ENCODE results near the gene HP.

DNA sequence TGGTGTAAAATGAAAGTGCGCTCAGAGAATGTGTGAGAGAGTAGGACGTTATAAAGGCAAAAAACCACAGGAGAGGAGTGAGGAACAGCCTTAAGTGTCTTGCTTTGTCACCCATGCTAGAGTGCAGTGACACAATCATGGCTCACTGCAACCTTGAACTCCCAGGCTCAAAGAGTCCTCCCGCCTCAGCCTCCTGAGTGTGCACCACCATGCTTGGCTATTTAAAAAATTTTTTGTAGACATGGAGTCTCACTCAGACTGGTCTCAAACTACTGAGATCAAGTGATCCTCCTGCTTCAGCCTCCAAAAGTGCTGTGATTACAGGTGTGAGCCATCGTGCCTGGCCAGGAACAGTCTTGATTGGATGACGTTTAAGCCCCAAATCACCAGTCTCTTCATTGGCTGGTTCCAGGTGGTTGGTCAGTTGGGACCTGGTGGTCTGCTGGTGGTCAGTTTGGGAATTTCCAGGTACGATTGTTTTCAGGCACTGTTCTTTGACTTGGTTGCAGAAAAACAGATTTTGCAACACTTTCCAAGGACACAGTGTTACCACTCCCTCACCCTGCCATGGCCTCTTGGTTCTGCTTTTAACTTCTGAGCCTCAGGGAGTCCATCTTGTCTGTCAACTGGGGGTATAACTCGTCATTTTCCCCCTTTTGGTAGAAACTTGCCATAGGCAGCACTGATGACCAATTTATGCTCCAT, 24.6 kb upstream of the HP start:
- TF ChIP-seq, protein P1, sequence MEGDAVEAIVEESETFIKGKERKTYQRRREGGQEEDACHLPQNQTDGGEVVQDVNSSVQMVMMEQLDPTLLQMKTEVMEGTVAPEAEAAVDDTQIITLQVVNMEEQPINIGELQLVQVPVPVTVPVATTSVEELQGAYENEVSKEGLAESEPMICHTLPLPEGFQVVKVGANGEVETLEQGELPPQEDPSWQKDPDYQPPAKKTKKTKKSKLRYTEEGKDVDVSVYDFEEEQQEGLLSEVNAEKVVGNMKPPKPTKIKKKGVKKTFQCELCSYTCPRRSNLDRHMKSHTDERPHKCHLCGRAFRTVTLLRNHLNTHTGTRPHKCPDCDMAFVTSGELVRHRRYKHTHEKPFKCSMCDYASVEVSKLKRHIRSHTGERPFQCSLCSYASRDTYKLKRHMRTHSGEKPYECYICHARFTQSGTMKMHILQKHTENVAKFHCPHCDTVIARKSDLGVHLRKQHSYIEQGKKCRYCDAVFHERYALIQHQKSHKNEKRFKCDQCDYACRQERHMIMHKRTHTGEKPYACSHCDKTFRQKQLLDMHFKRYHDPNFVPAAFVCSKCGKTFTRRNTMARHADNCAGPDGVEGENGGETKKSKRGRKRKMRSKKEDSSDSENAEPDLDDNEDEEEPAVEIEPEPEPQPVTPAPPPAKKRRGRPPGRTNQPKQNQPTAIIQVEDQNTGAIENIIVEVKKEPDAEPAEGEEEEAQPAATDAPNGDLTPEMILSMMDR (IDR thresholded peaks at IDR 0.05), result no peak
- TF ChIP-seq EZH2 (IDR thresholded peaks at IDR 0.05; ENCODE audit: borderline replicate concordance, insufficient read depth, low read depth, low read length, poor library complexity, severe bottlenecking), result no peak
